Panc1 (cell line): ENCODE measurements around the gene PNKD. TPM values are rescaled to one million over a fixed set of nuclear protein-coding genes. Genes with fewer than 3 reads are reported as not detected.

Experiments used
- ATAC-seq: fragments of 200-7000 bp; cut with Tn5 transposase; 2 replicates; pipeline ENCODE4 v1.9.1; 2020; ENCODE audit warnings: mild to moderate bottlenecking, moderate library complexity
- BruUV-seq: library from RNA; stranded (reverse); fragments of 400-500 nt; replicated peaks from 2 replicates; lab custom pipeline; 2021; lab: Mats Ljungman, UMichigan
- CTCF ChIA-PET: fragments of 300-600 bp; sonication (Branson Sonifier 250); formaldehyde crosslinking; loops from one replicate; lab custom pipeline; 2022; ENCODE audit warnings: antibody characterized with exemption; lab: Charles Lee
- POLR2A ChIA-PET: fragments of 300-600 bp; sonication (Branson Sonifier 250); formaldehyde crosslinking; loops from one replicate; lab custom pipeline; 2022; ENCODE audit warnings: antibody characterized with exemption; lab: Charles Lee
- DNase-seq: peaks from one replicate; pipeline ENCODE4 v3.0.0-alpha.2; 2010; ENCODE audit warnings: low read depth, low spot score
- H3K27ac ChIP-seq: 2 replicates; pipeline ENCODE4 v1.5.1; 2011; ENCODE audit warnings: mild to moderate bottlenecking, low read length, inconsistent platforms
- H3K27me3 ChIP-seq: fragments of 200-500 bp; sonication (Bioruptor generic); 2 replicates; pipeline ENCODE4 v1.6.0; 2014; ENCODE audit warnings: low read length, inconsistent platforms; ENCODE audit not compliant: control insufficient read depth, insufficient read depth
- H3K36me3 ChIP-seq: fragments of 200-500 bp; sonication (Bioruptor generic); 2 replicates; pipeline ENCODE4 v1.5.1; 2014; ENCODE audit warnings: inconsistent platforms, mild to moderate bottlenecking, low read length, moderate library complexity; ENCODE audit not compliant: control insufficient read depth, insufficient read depth
- H3K4me1 ChIP-seq: 2 replicates; pipeline ENCODE4 v1.5.1; 2011; ENCODE audit warnings: inconsistent platforms, mild to moderate bottlenecking, low read length, moderate library complexity; ENCODE audit not compliant: control insufficient read depth, insufficient read depth
- H3K4me3 ChIP-seq, 2 experiments: 2 replicates each; pipeline ENCODE4 v1.5.1; 2011 to 2012; ENCODE audit warnings: low read depth in 2 of 2, low read length in 2 of 2, mild to moderate bottlenecking in 2 of 2, inconsistent platforms in 1 of 2, moderate library complexity in 1 of 2
- H3K9me3 ChIP-seq: fragments of 200-500 bp; sonication (Bioruptor generic); 2 replicates; pipeline ENCODE4 v1.5.1; 2014; ENCODE audit warnings: low read depth, mild to moderate bottlenecking, inconsistent platforms, low read length, moderate library complexity; ENCODE audit not compliant: control insufficient read depth, insufficient read depth
- CTCF ChIP-seq: fragments of 450-650 bp; IDR thresholded peaks from 2 replicates; pipeline ENCODE4 v1.5.1; 2017; ENCODE audit warnings: mild to moderate bottlenecking
- POLR2AphosphoS5 ChIP-seq: IDR thresholded peaks from 2 replicates; pipeline ENCODE4 v1.6.1; 2012; ENCODE audit warnings: mild to moderate bottlenecking, low read depth, low read length, moderate library complexity
- REST ChIP-seq, 2 experiments: IDR thresholded peaks; 2 replicates each; pipeline ENCODE4 v1.6.1; 2011 to 2012; ENCODE audit warnings: low read depth in 2 of 2, control low read depth in 1 of 2, low read length in 1 of 2, mild to moderate bottlenecking in 1 of 2, moderate library complexity in 1 of 2; ENCODE audit not compliant: insufficient read depth in 1 of 2
- SIN3A ChIP-seq: IDR thresholded peaks from 2 replicates; pipeline ENCODE4 v1.6.1; 2012; ENCODE audit warnings: low read depth, mild to moderate bottlenecking, low read length, moderate library complexity, borderline replicate concordance; ENCODE audit not compliant: insufficient read depth
- TCF7L2 ChIP-seq: IDR thresholded peaks from 2 replicates; pipeline ENCODE4 v1.6.1; 2011; ENCODE audit warnings: mild to moderate bottlenecking, low read depth, low read length, inconsistent platforms
- in situ Hi-C: cut with HindIII; loops from 2 replicates; pipeline ENCODE4 v1.10.0; 2016; ENCODE audit warnings: low sequenced_read_pairs, low pct_unique_long_range_greater_than_20kb
- intact Hi-C: fragments of 100-400 bp; cut with micrococcal nuclease; formaldehyde crosslinking; loops from one replicate; pipeline ENCODE4 v1.10.0; 2022; ENCODE audit not compliant: unreplicated experiment
- total RNA-seq: library from RNA; stranded (reverse); gene quantifications from one replicate; pipeline ENCODE4 v1.2.1, GENCODE V29; 2021; ENCODE audit not compliant: unreplicated experiment

The PNKD gene
- total RNA-seq, 1 experiment from 2014 or later = 49.0 TPM

GRCh38 chr2:218386505-218387368 is 116.4 kb downstream of the PNKD start:
- ChIA-PET CTCF (no interaction called here), POLR2A (no interaction called here)
- DNase-seq = no peak
- intact Hi-C loops (no loop called here), in situ Hi-C loops (no loop called here)
- Histone ChIP-seq H3K36me3 (no peaks in the 10 kb centered on the region), H3K4me1 (0 out of 2 replicates have a peak, but pooled peaks cover 6% of the 10 kb centered on the region), H3K9me3 (no peaks in the 10 kb centered on the region), H3K4me3 (peak overlapping the region in 1 of 2 experiments; percentile 42; a peak in 2 of 4 replicates), H3K27ac (no peak overlapping the region), H3K27me3 (no peaks in the 10 kb centered on the region)
- peak; percentile 49 for ATAC-seq
- no peak for TF ChIP-seq REST (IDR thresholded peaks at IDR 0.05; ENCODE audit: insufficient read depth in 1 of 2, low read depth in 2 of 2, low read length in 1 of 2)
- no peak for TF ChIP-seq TCF7L2
- no peak for TF ChIP-seq CTCF
- TF ChIP-seq POLR2AphosphoS5 = no peak
- no peak for TF ChIP-seq SIN3A
- BruUV-seq = no TSS peak

- BruUV-seq = no TSS peak
- Histone ChIP-seq H3K9me3 (no peaks in the 10 kb centered on the region), H3K4me1 (0 out of 2 replicates have a peak, but pooled peaks cover 6% of the 10 kb centered on the region), H3K4me3 (peak overlapping the region; percentile 12 to 42), H3K27me3 (no peaks in the 10 kb centered on the region), H3K27ac (no peak overlapping the region), H3K36me3 (no peaks in the 10 kb centered on the region)
- ChIA-PET CTCF (no interaction called here), POLR2A (no interaction called here)
- intact Hi-C loops (no loop called here), in situ Hi-C loops (no loop called here)
- ATAC-seq (peak; percentile 78), DNase-seq (no peak)
- no peak for TF ChIP-seq SIN3A
- no peak for TF ChIP-seq REST (IDR thresholded peaks at IDR 0.05; ENCODE audit: insufficient read depth in 1 of 2, low read depth in 2 of 2, low read length in 1 of 2)
These were observed 117.3 kb downstream of the PNKD start for GRCh38 chr2:218387369-218388194.
